K562 (cell line): ENCODE results near the gene POFUT2.

Experiments used
- HIVEP1 ChIP-seq: fragments of 250-450 bp; sonication (Bioruptor Pico); IDR thresholded peaks from 2 replicates; pipeline ENCODE4 v1.4.0; 2020; ENCODE audit warnings: mild to moderate bottlenecking
- SMARCE1 ChIP-seq: fragments of 450-650 bp; IDR thresholded peaks from 2 replicates; pipeline ENCODE4 v1.7.1; 2016; ENCODE audit warnings: mild to moderate bottlenecking
- TGIF2 ChIP-seq: sonication (generic); formaldehyde crosslinking; IDR thresholded peaks from 2 replicates; pipeline ENCODE4 v1.8.1; 2022; ENCODE audit warnings: mild to moderate bottlenecking, missing genetic modification reagents, moderate library complexity
- ZKSCAN8 ChIP-seq: fragments of 200-800 bp; sonication (Bioruptor generic); IDR thresholded peaks from 2 replicates; pipeline ENCODE4 v1.6.1; 2016; ENCODE audit warnings: missing genetic modification characterization, missing compliant biosample characterization
- TF ChIP-seq, protein P1 (sequence below), 3 experiments: IDR thresholded peaks in 2 of 3; conservative IDR thresholded peaks in 1 of 3; 2 replicates each; pipeline ENCODE4 v1.5.1; 2011 to 2012; ENCODE audit warnings: low read length in 3 of 3, mild to moderate bottlenecking in 3 of 3, control low read depth in 2 of 3, improper control_type of control experiment in 1 of 3, inconsistent platforms in 1 of 3, low read depth in 1 of 3, mixed read lengths in 1 of 3, moderate library complexity in 1 of 3; ENCODE audit not compliant: insufficient read depth in 2 of 3
- TF ChIP-seq, protein P2 (sequence below), 2 experiments: fragments of 450-650 bp in 1 of 2; sonication (generic) in 1 of 2; formaldehyde crosslinking in 1 of 2; IDR thresholded peaks in 1 of 2; conservative IDR thresholded peaks in 1 of 2; 2 replicates each; pipeline versions ENCODE4 v1.6.1 to v1.8.1; 2016 to 2023; ENCODE audit warnings: mild to moderate bottlenecking in 2 of 2, moderate library complexity in 2 of 2, inconsistent platforms in 1 of 2, missing genetic modification reagents in 1 of 2

DNA sequence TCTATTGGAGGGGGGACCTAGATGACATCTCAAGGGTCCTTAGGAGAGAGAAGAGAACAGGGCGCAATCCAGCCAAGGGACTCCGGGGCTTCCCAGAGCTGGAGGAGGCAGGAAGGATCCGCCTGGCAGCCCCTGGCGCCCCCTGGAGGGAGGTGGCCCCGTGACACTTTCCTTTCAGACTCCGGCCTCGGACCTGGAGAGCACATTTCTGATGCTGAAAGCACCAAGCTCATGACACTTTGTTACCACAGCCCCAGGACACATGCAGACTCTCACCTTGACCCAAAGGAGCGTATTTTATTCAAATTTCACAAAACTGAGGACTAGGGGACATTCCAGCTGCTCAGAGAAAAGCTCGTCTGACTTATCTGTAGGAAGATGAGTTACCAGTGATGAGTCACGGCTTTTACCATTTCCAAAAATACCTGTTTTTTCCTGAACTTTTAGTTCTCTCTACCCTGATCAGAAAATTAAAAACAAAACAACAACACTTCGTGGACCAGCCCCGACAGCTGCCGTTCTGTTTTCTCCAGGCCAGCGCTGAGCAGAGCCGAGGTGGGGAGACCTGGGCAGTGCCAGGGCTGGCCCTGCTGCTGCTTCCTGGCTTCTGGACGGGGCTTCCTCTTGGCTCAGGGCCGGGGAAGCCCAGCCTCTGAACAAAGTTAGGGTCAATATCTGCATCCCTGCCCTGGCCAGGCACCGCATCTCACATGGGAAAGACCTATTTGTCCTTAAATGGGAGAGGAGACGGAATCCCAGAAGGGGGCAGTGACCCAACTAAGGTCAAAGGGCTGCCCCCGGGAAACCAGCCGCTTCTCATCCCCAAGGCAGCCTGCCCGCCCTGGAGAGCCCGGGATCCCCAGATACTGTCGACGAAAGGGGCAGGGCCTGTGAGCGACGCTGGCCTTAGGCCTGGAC is 21.6 kb upstream of the POFUT2 start:
- TF ChIP-seq HIVEP1 (CRISPR knock-in tag) (no peak), ZKSCAN8 (CRISPR knock-in tag) (no peak), SMARCE1 (peak; percentile 60), TGIF2 (no peak)
- TF ChIP-seq, protein P1, sequence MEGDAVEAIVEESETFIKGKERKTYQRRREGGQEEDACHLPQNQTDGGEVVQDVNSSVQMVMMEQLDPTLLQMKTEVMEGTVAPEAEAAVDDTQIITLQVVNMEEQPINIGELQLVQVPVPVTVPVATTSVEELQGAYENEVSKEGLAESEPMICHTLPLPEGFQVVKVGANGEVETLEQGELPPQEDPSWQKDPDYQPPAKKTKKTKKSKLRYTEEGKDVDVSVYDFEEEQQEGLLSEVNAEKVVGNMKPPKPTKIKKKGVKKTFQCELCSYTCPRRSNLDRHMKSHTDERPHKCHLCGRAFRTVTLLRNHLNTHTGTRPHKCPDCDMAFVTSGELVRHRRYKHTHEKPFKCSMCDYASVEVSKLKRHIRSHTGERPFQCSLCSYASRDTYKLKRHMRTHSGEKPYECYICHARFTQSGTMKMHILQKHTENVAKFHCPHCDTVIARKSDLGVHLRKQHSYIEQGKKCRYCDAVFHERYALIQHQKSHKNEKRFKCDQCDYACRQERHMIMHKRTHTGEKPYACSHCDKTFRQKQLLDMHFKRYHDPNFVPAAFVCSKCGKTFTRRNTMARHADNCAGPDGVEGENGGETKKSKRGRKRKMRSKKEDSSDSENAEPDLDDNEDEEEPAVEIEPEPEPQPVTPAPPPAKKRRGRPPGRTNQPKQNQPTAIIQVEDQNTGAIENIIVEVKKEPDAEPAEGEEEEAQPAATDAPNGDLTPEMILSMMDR (IDR thresholded peaks at IDR 0.05 in 2 of 3, conservative IDR thresholded peaks at IDR 0.05 in 1 of 3; ENCODE audit: insufficient read depth in 2 of 3, low read depth in 1 of 3, low read length in 3 of 3) = peak; percentile 87 to 99 (median 90)
- TF ChIP-seq, protein P2, sequence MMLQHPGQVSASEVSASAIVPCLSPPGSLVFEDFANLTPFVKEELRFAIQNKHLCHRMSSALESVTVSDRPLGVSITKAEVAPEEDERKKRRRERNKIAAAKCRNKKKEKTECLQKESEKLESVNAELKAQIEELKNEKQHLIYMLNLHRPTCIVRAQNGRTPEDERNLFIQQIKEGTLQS (IDR thresholded peaks at IDR 0.05) = peak; percentile 86
- TF ChIP-seq, protein P2 (CRISPR knock-in tag; conservative IDR thresholded peaks at IDR 0.05) = peak; percentile 25; the same call in 1 of the 2 replicates
